Keratinocyte (primary cell): ENCODE data around the gene UNC13B.

Experiments
- CTCF ChIP-seq, 3 experiments: IDR thresholded peaks in 1 of 3; conservative IDR thresholded peaks in 1 of 3; optimal IDR thresholded peaks in 1 of 3; 2 replicates in 2 of 3; 3 replicates in 1 of 3; pipeline versions ENCODE3 to v1.5.1; 2011; ENCODE audit warnings: low read length in 3 of 3, mild to moderate bottlenecking in 3 of 3, moderate library complexity in 2 of 3, control low read depth in 1 of 3, inconsistent platforms in 1 of 3; ENCODE audit not compliant: insufficient read depth in 2 of 3; ENCODE audit errors: extremely low read depth in 1 of 3
- EZH2 ChIP-seq: IDR thresholded peaks from one replicate; pipeline ENCODE4 v1.6.1; 2012; ENCODE audit warnings: inconsistent platforms, mild to moderate bottlenecking, low read length, moderate library complexity

- TF ChIP-seq CTCF (optimal IDR thresholded peaks at IDR 0.05 in 1 of 3, IDR thresholded peaks at IDR 0.05 in 1 of 3, conservative IDR thresholded peaks at IDR 0.05 in 1 of 3; ENCODE audit: extremely low read depth in 1 of 3, insufficient read depth in 2 of 3, low read length in 3 of 3) (no peak), EZH2 (no peak)
These were observed 151.7 kb downstream of the UNC13B start for GRCh38 chr9:35313460-35313859.
